HG03575 (cell line): ENCODE data around the gene MAML3.

Source experiments
- ATAC-seq: cut with Tn5 transposase; IDR thresholded peaks from one replicate; pipeline ENCODE4 v1.9.1; 2021; ENCODE audit not compliant: unreplicated experiment, insufficient number of reproducible peaks, low FRiP score; ENCODE audit errors: extremely low read depth

Gene MAML3

GRCh38 chr4:139987502-139987850, 166.5 kb downstream of the MAML3 start:
- no peak for ATAC-seq

DNA sequence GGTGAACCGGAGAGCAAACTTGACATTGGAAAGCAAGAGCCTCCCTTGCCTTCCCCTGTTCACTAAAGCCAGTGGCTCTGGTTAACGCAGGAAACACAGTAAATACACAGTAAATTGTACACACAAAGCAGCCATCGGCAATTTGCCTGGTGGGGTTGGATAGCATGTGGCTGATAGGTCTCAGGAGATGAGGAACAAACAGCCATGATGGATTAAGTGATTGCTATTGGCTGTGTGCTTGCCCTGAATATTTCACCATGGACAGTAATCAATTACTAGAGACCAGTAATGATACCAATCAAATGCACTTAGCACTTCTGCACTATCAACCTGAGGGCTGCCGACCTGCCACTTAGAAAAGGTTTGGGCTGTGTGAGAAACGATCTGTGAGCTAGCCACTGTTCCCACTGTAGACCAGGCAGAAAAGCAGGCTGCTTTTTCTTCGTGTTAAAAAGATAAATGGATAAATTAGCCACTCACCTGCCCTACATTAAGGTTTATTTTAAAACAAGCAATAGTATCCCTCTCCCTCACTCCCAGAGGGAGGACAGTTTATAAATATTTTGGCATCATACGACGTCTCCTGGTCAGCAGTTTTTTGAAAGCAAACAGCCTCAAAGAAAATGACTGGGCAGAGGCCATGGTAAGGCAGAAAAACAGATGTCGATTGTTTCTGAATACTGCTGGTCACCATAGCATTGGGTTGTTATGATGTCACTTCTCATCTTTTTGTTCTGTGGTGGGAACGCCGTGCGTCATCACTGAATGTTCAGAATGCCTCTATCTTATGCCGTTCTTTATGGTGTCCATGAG, 167.1 kb downstream of the MAML3 start:
- ATAC-seq, result no peak

DNA sequence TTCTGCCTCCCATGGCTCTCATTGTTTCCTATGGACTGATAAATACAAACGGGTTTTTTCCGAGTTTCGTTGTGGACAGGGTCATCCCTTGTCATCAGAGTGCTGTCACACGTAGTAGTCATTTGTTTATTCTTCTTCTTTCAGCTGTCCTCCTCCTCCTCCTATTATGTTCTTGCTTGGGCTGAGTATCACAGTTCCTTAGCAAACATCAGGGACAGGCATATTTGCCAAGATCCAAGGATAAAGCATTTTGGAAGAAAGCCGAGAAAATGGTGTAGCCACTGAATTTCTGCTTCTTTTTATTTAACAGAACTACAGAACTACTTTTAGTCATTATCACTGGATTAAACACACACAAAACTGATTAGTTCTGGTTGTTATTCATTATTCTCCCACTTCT, 167.9 kb downstream of the MAML3 start:
- ATAC-seq, result no peak

DNA sequence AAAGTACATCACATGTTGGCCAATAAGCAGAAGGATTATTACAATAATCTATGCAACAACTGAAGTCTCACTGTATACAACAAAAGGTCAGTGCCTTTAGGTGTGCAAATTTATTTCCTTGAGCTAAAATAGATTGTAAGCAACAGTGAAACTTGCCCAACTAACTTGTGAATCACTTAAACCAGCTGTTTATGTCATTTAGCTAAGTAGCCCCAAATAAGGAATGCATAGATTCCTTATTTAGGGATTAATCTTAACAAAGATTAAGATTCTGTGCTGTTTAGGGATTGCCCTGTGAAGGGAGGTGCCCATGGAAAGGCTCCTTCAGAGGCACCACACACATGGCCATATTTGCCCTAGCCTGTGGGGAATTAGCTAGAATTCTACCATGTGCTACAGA, 168.6 kb downstream of the MAML3 start:
- ATAC-seq, result no peak

GRCh38 chr4:139984471-139984870, 169.5 kb downstream of the MAML3 start:
- ATAC-seq, result no peak

DNA sequence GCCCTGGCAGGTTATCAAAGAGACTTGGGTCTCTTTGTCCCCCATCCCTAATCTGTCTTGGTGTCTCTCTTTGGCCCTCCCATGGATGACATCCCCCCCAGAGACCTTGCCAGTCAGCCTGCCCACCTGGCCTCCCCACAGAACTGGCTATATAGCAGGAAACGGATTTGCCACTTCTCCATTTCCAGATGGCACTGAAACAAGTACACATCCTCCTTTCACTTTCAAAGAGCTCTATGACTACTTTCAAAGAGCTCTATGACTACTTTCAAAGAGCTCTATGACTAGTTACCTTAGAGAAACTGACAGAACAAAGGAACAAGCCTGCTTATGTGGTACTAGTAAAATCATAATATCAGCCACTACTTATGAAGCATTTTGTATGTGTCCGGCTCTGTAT, 175.3 kb downstream of the MAML3 start:
- ATAC-seq, result peak; percentile 87

GRCh38 chr4:139977838-139978609, 176.0 kb downstream of the MAML3 start:
- ATAC-seq, result no peak

GRCh38 chr4:139975830-139976272, 178.1 kb downstream of the MAML3 start:
- no peak for ATAC-seq

DNA sequence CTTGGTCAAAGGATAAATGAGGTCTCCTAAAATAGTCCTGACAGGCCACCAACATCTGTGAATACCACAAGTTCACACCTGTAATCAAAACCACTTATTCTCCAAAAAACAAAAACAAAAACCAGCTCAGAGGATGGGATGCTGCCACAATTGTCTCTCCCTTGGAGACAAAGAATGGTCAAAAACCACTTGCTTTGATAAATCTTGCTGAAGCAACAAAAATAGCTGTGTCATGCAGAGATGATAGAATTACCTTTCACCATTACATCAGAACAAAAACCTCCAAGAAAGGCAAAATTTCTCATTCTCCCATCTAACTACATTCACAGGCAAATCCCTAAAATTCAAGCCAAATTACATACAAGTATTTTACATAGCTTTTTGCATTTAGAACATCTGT, 180.4 kb downstream of the MAML3 start:
- no peak for ATAC-seq

- ATAC-seq, result no peak
Measured at GRCh38 chr4:139973015-139973414, 181.0 kb downstream of the MAML3 start.

DNA sequence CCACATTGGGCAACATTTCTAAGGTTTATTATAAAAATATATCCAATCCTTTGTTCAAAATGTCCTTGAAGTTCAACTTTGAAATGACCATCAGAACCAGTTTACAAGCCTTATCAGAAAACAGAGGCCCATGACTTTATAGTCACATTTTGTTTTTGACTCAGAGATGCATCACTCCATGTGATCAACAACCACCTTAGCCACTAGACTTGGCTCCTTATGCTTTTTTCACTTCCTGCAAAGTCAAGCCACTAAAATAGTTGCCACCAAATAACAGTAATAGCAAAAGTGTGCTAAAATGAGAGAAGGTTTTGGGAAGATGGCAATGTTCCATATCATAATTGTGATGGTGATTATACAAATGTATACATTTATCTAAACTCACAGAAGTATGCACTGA, 181.7 kb downstream of the MAML3 start:
- ATAC-seq, result no peak

- ATAC-seq, result no peak
Measured at GRCh38 chr4:139971111-139971510, 182.9 kb downstream of the MAML3 start.

DNA sequence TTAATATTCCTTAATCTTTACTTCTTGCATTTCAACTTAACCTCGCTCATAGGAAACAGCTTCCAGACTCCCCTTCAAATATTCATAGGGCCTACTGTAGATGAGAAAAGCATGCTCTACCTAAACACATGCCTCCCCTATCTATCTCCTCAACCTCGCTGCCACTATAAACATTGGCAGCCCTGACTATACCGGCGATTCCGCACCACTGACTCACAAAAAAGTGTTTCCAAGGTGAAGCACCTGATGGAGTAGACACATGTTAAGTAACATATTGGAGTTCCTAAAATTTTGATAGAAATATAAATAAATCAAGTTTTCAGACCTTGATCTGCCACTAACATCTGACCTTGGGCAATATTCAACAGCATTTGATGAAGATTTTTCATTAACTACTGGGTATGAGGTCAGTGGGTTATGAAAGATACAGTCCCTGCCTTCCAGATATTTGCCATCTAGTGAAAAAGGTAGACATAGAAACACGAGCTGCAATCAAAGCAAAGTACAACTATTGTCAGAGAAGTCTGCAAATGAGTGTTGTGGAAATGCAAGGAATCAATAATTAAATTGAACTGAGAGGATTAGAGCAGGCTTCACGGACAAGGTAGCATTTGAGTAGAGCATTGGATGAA, 184.2 kb downstream of the MAML3 start:
- no peak for ATAC-seq

DNA sequence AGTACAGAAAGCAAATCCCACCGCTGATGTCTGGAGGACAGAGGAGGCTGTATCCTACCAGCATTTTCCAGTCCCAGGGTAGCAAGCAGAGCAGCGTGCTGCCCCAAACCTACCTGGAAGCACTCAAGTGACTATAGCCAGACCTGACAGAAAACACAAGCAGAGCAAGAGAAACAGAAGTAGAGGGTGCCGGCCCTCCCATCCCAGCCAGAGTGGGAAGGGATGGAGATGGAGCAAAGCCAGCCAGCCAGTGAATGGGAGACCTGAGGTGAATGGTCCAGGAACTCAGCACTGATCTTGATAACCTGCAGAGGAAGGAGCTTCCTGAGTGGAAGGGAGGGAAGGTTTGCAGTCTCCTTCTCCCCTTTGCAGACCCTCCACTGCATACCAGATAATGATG, 185.2 kb downstream of the MAML3 start:
- no peak for ATAC-seq

GRCh38 chr4:139966383-139966782, 187.6 kb downstream of the MAML3 start:
- ATAC-seq, result no peak

DNA sequence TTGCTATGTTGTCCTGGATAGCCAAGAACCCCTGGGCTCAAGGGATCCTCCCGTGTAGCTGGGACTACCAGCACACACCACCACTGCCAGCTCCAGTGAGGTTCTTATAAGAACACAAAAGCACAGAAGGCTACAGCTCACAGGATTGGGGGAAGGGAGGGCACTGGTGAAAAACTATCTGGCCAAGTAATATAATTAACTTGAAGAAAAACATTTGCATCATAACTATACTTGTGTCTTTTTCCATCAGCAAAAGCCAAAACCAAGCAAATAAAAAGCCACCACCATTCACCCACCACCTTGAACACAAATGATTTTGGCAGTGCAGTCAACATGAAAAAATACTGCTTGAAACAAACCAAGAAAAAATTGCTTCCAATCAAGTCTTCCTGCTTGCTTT, 188.2 kb downstream of the MAML3 start:
- ATAC-seq, result no peak

- no peak for ATAC-seq
Measured at GRCh38 chr4:139963708-139964107, 190.3 kb downstream of the MAML3 start.

DNA sequence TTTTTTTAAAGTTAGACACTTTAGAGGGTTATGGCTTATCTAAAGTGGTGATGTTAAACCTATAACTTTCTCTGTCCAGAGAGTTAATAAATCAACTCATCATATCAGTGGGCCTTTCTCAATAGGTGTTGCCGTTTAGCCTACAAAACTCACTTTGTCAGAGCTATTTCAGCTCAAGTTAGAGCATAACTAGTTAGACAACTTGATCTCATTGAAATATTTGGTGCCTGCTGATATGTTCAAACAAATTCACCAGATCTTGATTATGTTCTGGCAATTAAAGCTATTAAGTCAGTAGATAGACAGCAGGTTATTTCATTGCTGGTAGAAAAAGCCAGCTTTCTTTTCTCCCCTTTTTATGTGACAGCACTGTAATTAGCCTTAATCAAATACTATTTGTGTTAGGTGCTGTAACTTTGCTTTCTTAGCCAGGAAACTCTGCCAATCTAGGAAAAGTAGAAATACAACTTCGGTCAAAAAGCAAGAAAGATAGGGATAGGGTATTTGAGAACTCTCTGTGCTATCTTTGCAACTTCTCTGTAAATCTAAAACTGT, 191.8 kb downstream of the MAML3 start:
- no peak for ATAC-seq

DNA sequence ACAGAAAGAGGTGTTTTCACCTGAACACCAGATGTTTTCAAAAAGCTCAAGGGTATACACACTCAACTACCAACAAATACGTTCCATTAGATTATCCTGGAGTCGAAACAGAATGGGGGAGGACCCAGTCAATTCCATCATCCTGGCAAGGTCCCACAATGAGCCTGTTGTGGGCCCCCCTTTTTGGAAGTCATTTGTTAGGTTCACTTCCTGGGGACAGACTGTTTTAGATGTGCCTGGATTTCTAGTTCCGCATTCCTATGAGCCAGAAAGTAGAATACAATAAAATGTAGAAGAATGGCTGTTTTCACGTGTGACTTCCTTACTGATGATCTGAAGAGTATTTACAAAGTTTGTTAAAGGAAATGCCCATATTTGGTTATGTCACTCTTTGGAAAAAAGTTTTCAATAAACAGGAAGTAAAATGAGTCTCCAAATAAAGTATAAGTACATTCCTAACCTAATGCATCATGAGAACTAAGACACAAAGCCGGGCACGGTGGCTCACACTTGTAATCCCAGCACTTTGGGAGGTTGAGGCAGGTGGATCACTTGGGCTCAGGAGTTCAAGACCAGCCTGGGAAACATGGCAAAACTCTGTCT, 192.5 kb downstream of the MAML3 start:
- ATAC-seq, result no peak
